GM23338 (cell line): ENCODE results near the gene TSPAN13. TPM values are rescaled to one million over a fixed set of nuclear protein-coding genes. Genes with fewer than 3 reads are reported as not detected.

ENCODE experiments used
- ATAC-seq: fragments of 200-7000 bp; cut with Tn5 transposase; 3 replicates; pipeline ENCODE4 v1.9.1; 2020
- DNase-seq: peaks from one replicate; pipeline ENCODE4 v3.0.0-alpha.2; 2015; ENCODE audit warnings: low spot score
- H2AFZ ChIP-seq: fragments of 200-600 bp; sonication (generic); 2 replicates; pipeline ENCODE4 v1.8.0; 2016; ENCODE audit warnings: antibody characterized with exemption, mild to moderate bottlenecking, moderate library complexity
- H3F3A ChIP-seq: fragments of 200-600 bp; sonication (generic); replicated peaks from 2 replicates; pipeline ENCODE4 v1.8.0; 2017; ENCODE audit warnings: antibody characterized with exemption, mixed run types, low read depth
- H3K27ac ChIP-seq: fragments of 200-600 bp; sonication (generic); 2 replicates; pipeline ENCODE4 v1.6.1; 2016; ENCODE audit warnings: low read depth
- H3K27me3 ChIP-seq: fragments of 200-600 bp; sonication (generic); 2 replicates; pipeline ENCODE4 v1.8.0; 2016; ENCODE audit warnings: mild to moderate bottlenecking, mixed run types, moderate library complexity; ENCODE audit not compliant: insufficient read depth
- H3K36me3 ChIP-seq: fragments of 200-600 bp; sonication (generic); 2 replicates; pipeline ENCODE4 v1.8.0; 2016; ENCODE audit warnings: mild to moderate bottlenecking; ENCODE audit not compliant: insufficient read depth
- H3K4me1 ChIP-seq: fragments of 200-600 bp; sonication (generic); 2 replicates; pipeline ENCODE4 v1.8.0; 2016; ENCODE audit warnings: mild to moderate bottlenecking, moderate library complexity; ENCODE audit not compliant: insufficient read depth
- H3K4me2 ChIP-seq: fragments of 200-600 bp; sonication (generic); 2 replicates; pipeline ENCODE4 v1.7.1; 2017; ENCODE audit warnings: mixed run types
- H3K4me3 ChIP-seq: fragments of 200-600 bp; sonication (generic); 2 replicates; pipeline ENCODE4 v1.6.1; 2016; ENCODE audit warnings: mixed run types
- H3K79me2 ChIP-seq: fragments of 200-600 bp; sonication (generic); replicated peaks from 2 replicates; pipeline ENCODE4 v1.8.0; 2017; ENCODE audit warnings: mild to moderate bottlenecking; ENCODE audit not compliant: insufficient read depth
- H3K9me2 ChIP-seq: fragments of 200-600 bp; sonication (generic); 2 replicates; pipeline ENCODE4 v1.8.0; 2017; ENCODE audit not compliant: insufficient read depth
- H4K20me1 ChIP-seq: fragments of 200-600 bp; sonication (generic); replicated peaks from 2 replicates; pipeline ENCODE4 v1.8.0; 2017; ENCODE audit warnings: mild to moderate bottlenecking; ENCODE audit not compliant: insufficient read depth
- H3K27ac Mint-ChIP-seq: 2 replicates; pipeline ENCODE4 v1.8.0; 2020; ENCODE audit warnings: inconsistent platforms, mild to moderate bottlenecking, moderate library complexity, mixed read lengths
- H3K27me3 Mint-ChIP-seq: 3 replicates; pipeline ENCODE4 v1.8.0; 2022; ENCODE audit warnings: low read depth, mild to moderate bottlenecking, moderate library complexity, mixed read lengths, inconsistent platforms; ENCODE audit not compliant: insufficient read depth, poor library complexity
- H3K36me3 Mint-ChIP-seq: 3 replicates; pipeline ENCODE4 v1.8.0; 2021; ENCODE audit warnings: low read depth, mild to moderate bottlenecking, inconsistent platforms, moderate library complexity, mixed read lengths
- H3K4me1 Mint-ChIP-seq: 3 replicates; pipeline ENCODE4 v1.8.0; 2020; ENCODE audit warnings: mild to moderate bottlenecking, inconsistent platforms, mixed read lengths
- H3K4me3 Mint-ChIP-seq: 3 replicates; pipeline ENCODE4 v1.8.0; 2021; ENCODE audit warnings: moderate library complexity, mild to moderate bottlenecking, inconsistent platforms, mixed read lengths
- H3K9me3 Mint-ChIP-seq: 3 replicates; pipeline ENCODE4 v1.8.0; 2020; ENCODE audit warnings: moderate library complexity, mild to moderate bottlenecking, inconsistent platforms, mixed read lengths
- CREB1 ChIP-seq: fragments of 250-450 bp; sonication (Bioruptor Pico); IDR thresholded peaks from 2 replicates; pipeline ENCODE4 v1.5.0; 2020; ENCODE audit warnings: low read depth, mild to moderate bottlenecking, moderate library complexity
- CTCF ChIP-seq, 2 experiments: fragments of 200-600 bp in 1 of 2; sonication (generic) in 1 of 2; conservative IDR thresholded peaks; 2 replicates each; pipeline versions ENCODE4 v1.5.1 to v1.6.1; 2016 to 2017; ENCODE audit warnings: antibody characterized with exemption in 2 of 2, low read depth in 2 of 2, mild to moderate bottlenecking in 2 of 2, moderate library complexity in 1 of 2
- ETS1 ChIP-seq: IDR thresholded peaks from 2 replicates; pipeline ENCODE4 v1.6.1; 2016; ENCODE audit warnings: antibody characterized with exemption
- EZH2 ChIP-seq: fragments of 200-600 bp; sonication (generic); IDR thresholded peaks from one replicate; pipeline ENCODE4 v1.8.0; 2017; ENCODE audit warnings: antibody characterized with exemption, mild to moderate bottlenecking, low read depth; ENCODE audit not compliant: unreplicated experiment
- EZH2phosphoT487 ChIP-seq: fragments of 200-600 bp; sonication (generic); IDR thresholded peaks from one replicate; pipeline ENCODE4 v1.8.1; 2018; ENCODE audit warnings: antibody characterized with exemption; ENCODE audit not compliant: unreplicated experiment
- NANOG ChIP-seq: IDR thresholded peaks from 2 replicates; pipeline ENCODE4 v1.6.1; 2016; ENCODE audit warnings: antibody characterized with exemption, borderline replicate concordance
- POLR2AphosphoS5 ChIP-seq: IDR thresholded peaks from 2 replicates; pipeline ENCODE4 v1.6.1; 2016; ENCODE audit warnings: antibody characterized with exemption, low read depth
- REST ChIP-seq: IDR thresholded peaks from one replicate; pipeline ENCODE4 v1.6.1; 2018; ENCODE audit warnings: antibody characterized with exemption; ENCODE audit not compliant: unreplicated experiment
- STAT1 ChIP-seq: IDR thresholded peaks from one replicate; pipeline ENCODE4 v1.6.1; 2016; ENCODE audit warnings: antibody characterized with exemption; ENCODE audit not compliant: unreplicated experiment
- ZNF114 ChIP-seq: fragments of 250-450 bp; sonication (Bioruptor Pico); IDR thresholded peaks from 2 replicates; pipeline ENCODE4 v1.5.0; 2020; ENCODE audit warnings: mild to moderate bottlenecking, moderate library complexity
- ZNF331 ChIP-seq: fragments of 250-450 bp; sonication (Bioruptor Pico); IDR thresholded peaks from 2 replicates; pipeline ENCODE4 v1.5.0; 2020; ENCODE audit warnings: low read depth, mild to moderate bottlenecking, moderate library complexity
- ZNF462 ChIP-seq: fragments of 250-450 bp; sonication (Bioruptor Pico); IDR thresholded peaks from 2 replicates; pipeline ENCODE4 v1.5.0; 2020; ENCODE audit warnings: mild to moderate bottlenecking, moderate library complexity
- polyA plus RNA-seq: library from polyadenylated mRNA; unstranded; fragments of >200 nt; fragmentation: Nextera tagmentation; extraction: Ambion mirVana; gene quantifications from 2 replicates; pipeline ENCODE4 v1.2.1, GENCODE V29; 2016
- total RNA-seq: library from RNA; depleted of rRNA; stranded (reverse); fragments of >200 nt; shearing (Covaris generic); gene quantifications from 2 replicates; pipeline ENCODE4 v1.2.3, GENCODE V29; 2014

The TSPAN13 gene
- total and polyA plus RNA-seq, 2 experiments from 2014 or later, result 27.6 to 40.9 TPM

GRCh38 chr7:16727736-16728135, 25.8 kb upstream of the TSPAN13 start:
- Histone ChIP-seq H3K4me3 (no peak overlapping the region), H3K9me2 (no peaks in the 10 kb centered on the region), H3K27me3 (no peaks in the 10 kb centered on the region), H3K27ac (no peak overlapping the region), H3K4me1 (no peaks in the 10 kb centered on the region), H3F3A (no peaks in the 10 kb centered on the region), H3K4me2 (no peak overlapping the region), H3K79me2 (no peaks in the 10 kb centered on the region), H4K20me1 (no peaks in the 10 kb centered on the region), H3K36me3 (no peaks in the 10 kb centered on the region), H2AFZ (no peak overlapping the region)
- H3K27me3 Mint-ChIP-seq, result no peaks in the 10 kb centered on the region
- TF ChIP-seq REST, result no peak
- no peak for TF ChIP-seq ETS1
- no peak for TF ChIP-seq EZH2
- no peak for TF ChIP-seq STAT1
- TF ChIP-seq ZNF114 (CRISPR knock-in tag), result no peak
- no peak for TF ChIP-seq ZNF331 (CRISPR knock-in tag)
- TF ChIP-seq NANOG, result no peak
- no peak for TF ChIP-seq CTCF (conservative IDR thresholded peaks at IDR 0.05; ENCODE audit: low read depth in 2 of 2)
- TF ChIP-seq CREB1, result no peak
- no peak for TF ChIP-seq EZH2phosphoT487
- no peak for TF ChIP-seq ZNF462 (CRISPR knock-in tag)
- no peak for TF ChIP-seq POLR2AphosphoS5
- H3K4me3 Mint-ChIP-seq, result no peak overlapping the region
- H3K27ac Mint-ChIP-seq, result no peak overlapping the region
- DNase-seq (no peak), ATAC-seq (no peak)
- H3K36me3 Mint-ChIP-seq, result no peaks in the 10 kb centered on the region
- H3K9me3 Mint-ChIP-seq, result no peaks in the 10 kb centered on the region
- H3K4me1 Mint-ChIP-seq, result no peaks in the 10 kb centered on the region
